ENCODE measurements around the gene CUX1. TPM values are rescaled to one million over a fixed set of nuclear protein-coding genes. Genes with fewer than 3 reads are reported as not detected.

The CUX1 gene
- total and polyA plus RNA-seq, 2 donors: 59.7 to 63.5 TPM

GRCh38 chr7:102079140-102080018 lies 262.0 kb downstream of the CUX1 start:
- no peaks in the 10 kb centered on the region for H3K4me1 ChIP-seq (ENCODE audit: insufficient read depth)
- H3K36me3 ChIP-seq (ENCODE audit: insufficient read depth): no peaks in the 10 kb centered on the region
- no peak overlapping the region for H3K4me3 ChIP-seq (ENCODE audit: low read depth, low read length)
- WGBS: 83% methylated on average over 24 of the region's 24 CpGs
- DNase-seq (ENCODE audit: extremely low spot score): no peak
- no peak overlapping the region for H3K27ac ChIP-seq (ENCODE audit: low read depth)

- Histone ChIP-seq H3K27ac (ENCODE audit: low read depth) (no peak overlapping the region), H3K36me3 (ENCODE audit: insufficient read depth) (no peaks in the 10 kb centered on the region), H3K4me1 (ENCODE audit: insufficient read depth) (no peaks in the 10 kb centered on the region), H3K4me3 (ENCODE audit: low read depth, low read length) (no peak overlapping the region)
- no peak for DNase-seq (ENCODE audit: extremely low spot score)
- 89% methylated on average over 17 of the region's 17 CpGs for WGBS
Measured at GRCh38 chr7:102080019-102080433, 262.6 kb downstream of the CUX1 start.

- 74% methylated on average over 24 of the region's 24 CpGs for WGBS
- no peak for DNase-seq (ENCODE audit: extremely low spot score)
- no peak overlapping the region for H3K4me3 ChIP-seq (ENCODE audit: low read depth, low read length)
- H3K27ac ChIP-seq (ENCODE audit: low read depth): no peak overlapping the region
- H3K4me1 ChIP-seq (ENCODE audit: insufficient read depth): no peaks in the 10 kb centered on the region
- H3K36me3 ChIP-seq (ENCODE audit: insufficient read depth): no peaks in the 10 kb centered on the region
Measured at GRCh38 chr7:102080434-102081243, 263.2 kb downstream of the CUX1 start.

GRCh38 chr7:102081244-102081627 lies 263.8 kb downstream of the CUX1 start:
- no peak for DNase-seq (ENCODE audit: extremely low spot score)
- H3K4me3 ChIP-seq (ENCODE audit: low read depth, low read length): no peak overlapping the region
- 88% methylated on average over 9 of the region's 9 CpGs for WGBS
- no peaks in the 10 kb centered on the region for H3K4me1 ChIP-seq (ENCODE audit: insufficient read depth)
- no peak overlapping the region for H3K27ac ChIP-seq (ENCODE audit: low read depth)
- no peaks in the 10 kb centered on the region for H3K36me3 ChIP-seq (ENCODE audit: insufficient read depth)

GRCh38 chr7:102082693-102083368 lies 265.4 kb downstream of the CUX1 start:
- no peak overlapping the region for H3K4me3 ChIP-seq (ENCODE audit: low read depth, low read length)
- no peaks in the 10 kb centered on the region for H3K4me1 ChIP-seq (ENCODE audit: insufficient read depth)
- no peak for DNase-seq (ENCODE audit: extremely low spot score)
- no peak overlapping the region for H3K27ac ChIP-seq (ENCODE audit: low read depth)
- no peaks in the 10 kb centered on the region for H3K36me3 ChIP-seq (ENCODE audit: insufficient read depth)
- 87% methylated on average over 5 of the region's 5 CpGs for WGBS

- H3K4me1 ChIP-seq (ENCODE audit: insufficient read depth): no peaks in the 10 kb centered on the region
- DNase-seq (ENCODE audit: extremely low spot score): no peak
- 75% methylated on average over 5 of the region's 5 CpGs for WGBS
- no peak overlapping the region for H3K4me3 ChIP-seq (ENCODE audit: low read depth, low read length)
- no peak overlapping the region for H3K27ac ChIP-seq (ENCODE audit: low read depth)
- no peaks in the 10 kb centered on the region for H3K36me3 ChIP-seq (ENCODE audit: insufficient read depth)
Measured at GRCh38 chr7:102085218-102085772, 267.9 kb downstream of the CUX1 start.

GRCh38 chr7:102089175-102090098 lies 272.0 kb downstream of the CUX1 start:
- no peak overlapping the region for H3K27ac ChIP-seq (ENCODE audit: low read depth)
- no peak overlapping the region for H3K4me3 ChIP-seq (ENCODE audit: low read depth, low read length)
- no peak for DNase-seq (ENCODE audit: extremely low spot score)
- 93% methylated on average over 4 of the region's 4 CpGs for WGBS
- no peaks in the 10 kb centered on the region for H3K4me1 ChIP-seq (ENCODE audit: insufficient read depth)
- H3K36me3 ChIP-seq (ENCODE audit: insufficient read depth): no peaks in the 10 kb centered on the region

- no peak for DNase-seq (ENCODE audit: extremely low spot score)
- 65% methylated on average over 14 of the region's 14 CpGs for WGBS
- no peaks in the 10 kb centered on the region for H3K36me3 ChIP-seq (ENCODE audit: insufficient read depth)
- no peaks in the 10 kb centered on the region for H3K4me1 ChIP-seq (ENCODE audit: insufficient read depth)
- H3K4me3 ChIP-seq (ENCODE audit: low read depth, low read length): no peak overlapping the region
- H3K27ac ChIP-seq (ENCODE audit: low read depth): no peak overlapping the region
Measured at GRCh38 chr7:102093599-102094315, 276.3 kb downstream of the CUX1 start.

- no peak for DNase-seq (ENCODE audit: extremely low spot score)
- Histone ChIP-seq H3K4me3 (ENCODE audit: low read depth, low read length) (no peak overlapping the region), H3K4me1 (ENCODE audit: insufficient read depth) (no peaks in the 10 kb centered on the region), H3K36me3 (ENCODE audit: insufficient read depth) (no peaks in the 10 kb centered on the region), H3K27ac (ENCODE audit: low read depth) (no peak overlapping the region)
- WGBS: 93% methylated on average over 4 of the region's 4 CpGs
Measured at GRCh38 chr7:102094316-102094650, 276.9 kb downstream of the CUX1 start.

- 78% methylated on average over 16 of the region's 16 CpGs for WGBS
- Histone ChIP-seq H3K4me1 (ENCODE audit: insufficient read depth) (no peaks in the 10 kb centered on the region), H3K27ac (ENCODE audit: low read depth) (no peak overlapping the region), H3K36me3 (ENCODE audit: insufficient read depth) (no peaks in the 10 kb centered on the region), H3K4me3 (ENCODE audit: low read depth, low read length) (no peak overlapping the region)
- DNase-seq (ENCODE audit: extremely low spot score): no peak
Measured at GRCh38 chr7:102095321-102096011, 278.0 kb downstream of the CUX1 start.

GRCh38 chr7:102096012-102096332 lies 278.5 kb downstream of the CUX1 start:
- Histone ChIP-seq H3K4me3 (ENCODE audit: low read depth, low read length) (no peak overlapping the region), H3K4me1 (ENCODE audit: insufficient read depth) (no peaks in the 10 kb centered on the region), H3K36me3 (ENCODE audit: insufficient read depth) (no peaks in the 10 kb centered on the region), H3K27ac (ENCODE audit: low read depth) (no peak overlapping the region)
- 90% methylated on average over 10 of the region's 10 CpGs for WGBS
- DNase-seq (ENCODE audit: extremely low spot score): no peak

Data from urinary bladder (tissue), 4 donors.